Gastroesophageal sphincter (tissue), 3 donors: Measurements from ENCODE around the gene TMOD1.
"Not testable (repeated sequence)": the region's sequence is repeated elsewhere in the genome, so short reads cannot be mapped to it uniquely, and the experiment has no call there.

Experiments
- CTCF ChIP-seq, 4 experiments: fragments of 200-600 bp in 2 of 4; fragments of 450-650 bp in 2 of 4; sonication (generic) in 1 of 4; IDR thresholded peaks; one replicate each; pipeline ENCODE4 v1.5.1; 2017 to 2019; ENCODE audit warnings: antibody characterized with exemption in 4 of 4, mild to moderate bottlenecking in 2 of 4, moderate library complexity in 2 of 4
- EP300 ChIP-seq: sonication (generic); formaldehyde crosslinking; IDR thresholded peaks from one replicate; pipeline ENCODE4 v1.6.1; 2017; ENCODE audit warnings: antibody characterized with exemption, mild to moderate bottlenecking
- POLR2A ChIP-seq, 2 donors: fragments of 450-650 bp; IDR thresholded peaks; one replicate each; pipeline ENCODE4 v1.6.1; 2017; ENCODE audit warnings: antibody characterized with exemption in 2 of 2, mild to moderate bottlenecking in 2 of 2, moderate library complexity in 1 of 2
- POLR2AphosphoS5 ChIP-seq: sonication (generic); formaldehyde crosslinking; IDR thresholded peaks from one replicate; pipeline ENCODE4 v1.6.1; 2017; ENCODE audit warnings: antibody characterized with exemption

- TF ChIP-seq CTCF (IDR thresholded peaks at IDR 0.05); EP300; POLR2A (IDR thresholded peaks at IDR 0.05); POLR2AphosphoS5: not testable (repeated sequence)
These were observed 121.0 kb downstream of the TMOD1 start for GRCh38 chr9:97622483-97622882.
